Neural progenitor cell (in vitro differentiated cells): ENCODE results near the gene SLC26A8. TPM values are rescaled to one million over a fixed set of nuclear protein-coding genes. Genes with fewer than 3 reads are reported as not detected.
A peak's percentile ranks its signal among the peaks of the same experiment; 100 is the strongest.

Experiments used
- DNase-seq: peaks from one replicate; pipeline ENCODE4 v3.0.0-alpha.2; 2016; ENCODE audit warnings: low spot score
- H2AFZ ChIP-seq: fragments of 200-600 bp; sonication (generic); replicated peaks from 2 replicates; pipeline ENCODE4 v1.6.1; 2016; ENCODE audit warnings: antibody characterized with exemption
- H3F3A ChIP-seq: fragments of 200-600 bp; sonication (generic); 2 replicates; pipeline ENCODE4 v1.6.1; 2016; ENCODE audit warnings: antibody characterized with exemption, low read depth
- H3K27ac ChIP-seq: fragments of 200-600 bp; sonication (generic); 2 replicates; pipeline ENCODE4 v1.5.1; 2016; ENCODE audit warnings: mild to moderate bottlenecking
- H3K27me3 ChIP-seq: fragments of 200-600 bp; sonication (generic); 2 replicates; pipeline ENCODE4 v1.6.1; 2016; ENCODE audit warnings: mild to moderate bottlenecking, moderate library complexity
- H3K36me3 ChIP-seq: fragments of 200-600 bp; sonication (generic); 2 replicates; pipeline ENCODE4 v1.5.1; 2016
- H3K4me1 ChIP-seq: fragments of 200-600 bp; sonication (generic); 2 replicates; pipeline ENCODE4 v1.6.1; 2016; ENCODE audit warnings: mixed run types
- H3K4me2 ChIP-seq: fragments of 200-600 bp; sonication (generic); 2 replicates; pipeline ENCODE4 v1.6.1; 2016
- H3K4me3 ChIP-seq: fragments of 200-600 bp; sonication (generic); 2 replicates; pipeline ENCODE4 v1.5.1; 2016
- H3K79me2 ChIP-seq: fragments of 200-600 bp; sonication (generic); 2 replicates; pipeline ENCODE4 v1.6.1; 2016; ENCODE audit warnings: low read depth
- H3K9ac ChIP-seq: fragments of 200-600 bp; sonication (generic); 2 replicates; pipeline ENCODE4 v1.6.1; 2016
- H3K9me3 ChIP-seq: fragments of 200-600 bp; sonication (generic); 2 replicates; pipeline ENCODE4 v1.5.1; 2016; ENCODE audit warnings: low read depth
- H4K20me1 ChIP-seq: fragments of 200-600 bp; sonication (generic); 2 replicates; pipeline ENCODE4 v1.6.1; 2016; ENCODE audit warnings: low read depth
- H3K27ac Mint-ChIP-seq: 3 replicates; pipeline ENCODE4 v1.8.0; 2021; ENCODE audit warnings: mixed read lengths
- H3K27me3 Mint-ChIP-seq: 2 replicates; pipeline ENCODE4 v1.8.0; 2022; ENCODE audit warnings: low read depth, mild to moderate bottlenecking, inconsistent platforms, moderate library complexity, mixed read lengths; ENCODE audit not compliant: insufficient read depth
- H3K36me3 Mint-ChIP-seq: 3 replicates; pipeline ENCODE4 v1.8.0; 2021; ENCODE audit warnings: mixed read lengths
- H3K4me1 Mint-ChIP-seq: 3 replicates; pipeline ENCODE4 v1.8.0; 2021; ENCODE audit warnings: mixed read lengths
- H3K4me3 Mint-ChIP-seq: 3 replicates; pipeline ENCODE4 v1.8.0; 2021; ENCODE audit warnings: mild to moderate bottlenecking, moderate library complexity, mixed read lengths
- H3K9me3 Mint-ChIP-seq: 3 replicates; pipeline ENCODE4 v1.8.0; 2020; ENCODE audit warnings: mixed read lengths
- EZH2 ChIP-seq: fragments of 200-600 bp; sonication (generic); IDR thresholded peaks from 2 replicates; pipeline ENCODE4 v1.6.1; 2017; ENCODE audit warnings: antibody characterized with exemption, mild to moderate bottlenecking, moderate library complexity
- EZH2phosphoT487 ChIP-seq: fragments of 200-600 bp; sonication (generic); IDR thresholded peaks from 2 replicates; pipeline ENCODE4 v1.6.1; 2017; ENCODE audit warnings: antibody characterized with exemption
- total RNA-seq: library from RNA; depleted of rRNA; stranded (reverse); fragments of >200 nt; gene quantifications from 2 replicates; pipeline ENCODE4 v1.2.3, GENCODE V29; 2015; ENCODE audit warnings: low replicate concordance
- TF ChIP-seq, protein P1 (sequence below): fragments of 200-600 bp; sonication (generic); IDR thresholded peaks from 2 replicates; pipeline ENCODE4 v1.5.1; 2017; ENCODE audit warnings: antibody characterized with exemption, mild to moderate bottlenecking

The SLC26A8 gene, protein sequence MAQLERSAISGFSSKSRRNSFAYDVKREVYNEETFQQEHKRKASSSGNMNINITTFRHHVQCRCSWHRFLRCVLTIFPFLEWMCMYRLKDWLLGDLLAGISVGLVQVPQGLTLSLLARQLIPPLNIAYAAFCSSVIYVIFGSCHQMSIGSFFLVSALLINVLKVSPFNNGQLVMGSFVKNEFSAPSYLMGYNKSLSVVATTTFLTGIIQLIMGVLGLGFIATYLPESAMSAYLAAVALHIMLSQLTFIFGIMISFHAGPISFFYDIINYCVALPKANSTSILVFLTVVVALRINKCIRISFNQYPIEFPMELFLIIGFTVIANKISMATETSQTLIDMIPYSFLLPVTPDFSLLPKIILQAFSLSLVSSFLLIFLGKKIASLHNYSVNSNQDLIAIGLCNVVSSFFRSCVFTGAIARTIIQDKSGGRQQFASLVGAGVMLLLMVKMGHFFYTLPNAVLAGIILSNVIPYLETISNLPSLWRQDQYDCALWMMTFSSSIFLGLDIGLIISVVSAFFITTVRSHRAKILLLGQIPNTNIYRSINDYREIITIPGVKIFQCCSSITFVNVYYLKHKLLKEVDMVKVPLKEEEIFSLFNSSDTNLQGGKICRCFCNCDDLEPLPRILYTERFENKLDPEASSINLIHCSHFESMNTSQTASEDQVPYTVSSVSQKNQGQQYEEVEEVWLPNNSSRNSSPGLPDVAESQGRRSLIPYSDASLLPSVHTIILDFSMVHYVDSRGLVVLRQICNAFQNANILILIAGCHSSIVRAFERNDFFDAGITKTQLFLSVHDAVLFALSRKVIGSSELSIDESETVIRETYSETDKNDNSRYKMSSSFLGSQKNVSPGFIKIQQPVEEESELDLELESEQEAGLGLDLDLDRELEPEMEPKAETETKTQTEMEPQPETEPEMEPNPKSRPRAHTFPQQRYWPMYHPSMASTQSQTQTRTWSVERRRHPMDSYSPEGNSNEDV
- 0.13 and 0.25 TPM in 2 replicates for total RNA-seq

DNA sequence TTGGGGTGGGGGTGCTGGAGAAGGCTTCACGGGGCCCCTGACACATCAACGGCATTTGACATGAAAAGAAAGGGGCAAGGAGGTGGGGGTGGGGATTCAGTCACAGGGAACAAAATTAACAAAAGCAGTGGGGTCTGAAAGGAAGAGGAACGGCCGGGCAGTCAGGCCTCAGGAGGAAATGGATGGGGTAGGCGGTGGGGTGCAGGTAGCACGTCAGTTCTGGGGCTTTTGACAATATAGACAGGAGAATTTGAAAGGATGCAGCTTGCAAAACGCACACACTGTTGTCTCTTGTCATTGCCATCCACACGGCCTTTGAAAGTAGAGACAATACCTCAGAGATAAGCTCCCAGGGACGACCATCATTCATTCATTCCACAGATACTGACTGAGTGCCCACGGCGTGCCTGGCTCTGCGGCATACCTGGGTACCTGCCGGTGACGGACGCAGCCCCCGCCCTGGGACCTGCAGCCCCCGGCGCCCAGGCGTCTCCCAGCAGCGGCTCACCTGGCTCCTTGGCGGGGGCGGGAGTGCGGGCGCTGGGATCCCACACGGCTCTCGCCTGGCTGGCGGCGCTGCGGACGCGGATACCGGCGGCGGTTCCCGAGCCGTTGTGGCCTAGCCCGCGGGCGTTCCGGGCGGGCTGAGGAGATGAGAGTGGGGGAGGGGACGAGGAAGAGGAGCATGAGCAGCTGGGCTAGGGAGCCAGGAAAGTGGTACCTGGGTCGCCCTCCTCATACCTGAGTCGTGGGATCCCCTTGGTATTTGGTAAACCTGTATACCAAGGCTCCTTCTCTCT is at the start of gene SLC26A8:
SLC26A8 (minus strand) TSS at position 646 of the 800 bp plus-strand sequence. CDS start 4,934 bp downstream, outside the sequence.
- Histone ChIP-seq H3K27me3 (peaks cover 22% of the 10 kb centered on the region), H3K9me3 (no peaks in the 10 kb centered on the region), H3K4me3 (peak within 1 kb of the TSS; percentile 42), H2AFZ (peak within 1 kb of the TSS; percentile 97), H3K4me1 (peaks cover 12% of the 10 kb centered on the region), H3K9ac (no peak within 1 kb of the TSS), H3K4me2 (peak within 1 kb of the TSS; percentile 88), H3K27ac (no peak within 1 kb of the TSS), H4K20me1 (peaks cover 4% of the 10 kb centered on the region), H3K79me2 (peaks cover 14% of the 10 kb centered on the region), H3F3A (peaks cover 14% of the 10 kb centered on the region), H3K36me3 (no peaks in the 10 kb centered on the region)
- Mint-ChIP-seq H3K27me3 (peaks cover 7% of the 10 kb centered on the region), H3K4me3 (no peak within 1 kb of the TSS), H3K27ac (peak within 1 kb of the TSS; percentile 54), H3K9me3 (no peaks in the 10 kb centered on the region), H3K36me3 (peaks cover 1% of the 10 kb centered on the region), H3K4me1 (peaks cover 13% of the 10 kb centered on the region)
- peak; percentile 50 for DNase-seq
- no peak for TF ChIP-seq EZH2
- no peak for TF ChIP-seq EZH2phosphoT487
- TF ChIP-seq, protein P1, sequence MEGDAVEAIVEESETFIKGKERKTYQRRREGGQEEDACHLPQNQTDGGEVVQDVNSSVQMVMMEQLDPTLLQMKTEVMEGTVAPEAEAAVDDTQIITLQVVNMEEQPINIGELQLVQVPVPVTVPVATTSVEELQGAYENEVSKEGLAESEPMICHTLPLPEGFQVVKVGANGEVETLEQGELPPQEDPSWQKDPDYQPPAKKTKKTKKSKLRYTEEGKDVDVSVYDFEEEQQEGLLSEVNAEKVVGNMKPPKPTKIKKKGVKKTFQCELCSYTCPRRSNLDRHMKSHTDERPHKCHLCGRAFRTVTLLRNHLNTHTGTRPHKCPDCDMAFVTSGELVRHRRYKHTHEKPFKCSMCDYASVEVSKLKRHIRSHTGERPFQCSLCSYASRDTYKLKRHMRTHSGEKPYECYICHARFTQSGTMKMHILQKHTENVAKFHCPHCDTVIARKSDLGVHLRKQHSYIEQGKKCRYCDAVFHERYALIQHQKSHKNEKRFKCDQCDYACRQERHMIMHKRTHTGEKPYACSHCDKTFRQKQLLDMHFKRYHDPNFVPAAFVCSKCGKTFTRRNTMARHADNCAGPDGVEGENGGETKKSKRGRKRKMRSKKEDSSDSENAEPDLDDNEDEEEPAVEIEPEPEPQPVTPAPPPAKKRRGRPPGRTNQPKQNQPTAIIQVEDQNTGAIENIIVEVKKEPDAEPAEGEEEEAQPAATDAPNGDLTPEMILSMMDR, result no peak

DNA sequence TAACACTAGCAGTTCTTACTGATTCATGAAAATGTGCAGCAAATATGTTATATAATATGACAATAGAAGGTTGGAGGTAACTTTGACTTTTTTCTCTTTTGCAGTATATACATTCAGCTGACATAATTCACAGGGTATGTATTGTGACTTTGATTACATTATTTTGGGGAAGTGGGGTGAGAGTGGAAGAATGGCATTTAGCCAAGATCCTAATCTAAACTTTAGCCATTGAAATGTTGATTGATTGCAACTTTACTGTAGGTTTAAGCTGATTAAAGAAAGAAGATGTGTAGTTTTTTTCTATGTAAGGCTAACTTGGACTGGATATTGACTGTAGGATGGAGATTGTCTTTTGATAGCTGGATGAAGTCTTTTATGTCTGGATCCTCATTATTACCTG is 49.1 kb upstream of the SLC26A8 start:
- Histone ChIP-seq H3K4me2 (no peak overlapping the region), H3K9ac (no peak overlapping the region), H3K27ac (no peak overlapping the region), H4K20me1 (peaks cover 4% of the 10 kb centered on the region), H3K4me3 (no peak overlapping the region), H3K9me3 (no peaks in the 10 kb centered on the region), H3K36me3 (no peaks in the 10 kb centered on the region), H3K4me1 (no peaks in the 10 kb centered on the region), H3K79me2 (peaks cover 23% of the 10 kb centered on the region), H3F3A (no peaks in the 10 kb centered on the region), H3K27me3 (no peaks in the 10 kb centered on the region), H2AFZ (no peak overlapping the region)
- Mint-ChIP-seq H3K4me3 (no peak overlapping the region), H3K27me3 (no peaks in the 10 kb centered on the region), H3K9me3 (no peaks in the 10 kb centered on the region), H3K27ac (no peak overlapping the region), H3K4me1 (peaks cover 3% of the 10 kb centered on the region), H3K36me3 (peaks cover 12% of the 10 kb centered on the region)
- no peak for DNase-seq
- TF ChIP-seq, protein P1, result no peak
- TF ChIP-seq EZH2phosphoT487, result no peak
- TF ChIP-seq EZH2, result no peak

DNA sequence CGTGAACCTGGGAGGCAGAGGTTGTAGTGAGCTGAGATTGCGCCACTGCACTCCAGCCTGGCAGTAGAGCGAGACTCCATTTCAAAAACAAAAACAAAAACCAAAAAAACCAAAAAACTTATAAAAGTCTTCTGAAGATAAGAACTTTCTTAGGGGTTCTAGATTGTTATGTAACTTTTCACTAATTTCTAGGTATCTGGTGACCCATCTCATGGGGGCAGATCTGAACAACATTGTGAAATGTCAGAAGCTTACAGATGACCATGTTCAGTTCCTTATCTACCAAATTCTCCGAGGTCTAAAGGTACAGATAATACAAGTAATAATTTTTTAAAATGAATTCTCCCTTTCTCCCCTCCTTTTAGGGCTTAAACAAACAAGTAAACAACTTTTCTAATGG is 48.2 kb upstream of the SLC26A8 start:
- no peaks in the 10 kb centered on the region for H3K27me3 ChIP-seq
- H3K79me2 ChIP-seq, result peaks cover 23% of the 10 kb centered on the region
- no peak overlapping the region for H3K4me2 ChIP-seq
- H3K4me3 Mint-ChIP-seq, result no peak overlapping the region
- peaks cover 6% of the 10 kb centered on the region for H3K4me1 Mint-ChIP-seq
- no peak overlapping the region for H3K27ac ChIP-seq
- H3K36me3 ChIP-seq, result no peaks in the 10 kb centered on the region
- no peak overlapping the region for H2AFZ ChIP-seq
- H3K9ac ChIP-seq, result no peak overlapping the region
- no peaks in the 10 kb centered on the region for H3K9me3 ChIP-seq
- peaks cover 12% of the 10 kb centered on the region for H3K36me3 Mint-ChIP-seq
- H3K4me3 ChIP-seq, result no peak overlapping the region
- H3K27ac Mint-ChIP-seq, result no peak overlapping the region
- no peaks in the 10 kb centered on the region for H3K9me3 Mint-ChIP-seq
- no peaks in the 10 kb centered on the region for H3F3A ChIP-seq
- peaks cover 9% of the 10 kb centered on the region for H4K20me1 ChIP-seq
- TF ChIP-seq EZH2 (no peak), EZH2phosphoT487 (no peak)
- TF ChIP-seq, protein P1, result no peak
- no peaks in the 10 kb centered on the region for H3K4me1 ChIP-seq
- no peaks in the 10 kb centered on the region for H3K27me3 Mint-ChIP-seq
- DNase-seq, result no peak
